NCI-H510A (cell line): ENCODE measurements around the gene VPS29.
A peak's percentile ranks its signal among the peaks of the same experiment; 100 is the strongest.
"Not testable (repeated sequence)": the region's sequence is repeated elsewhere in the genome, so short reads cannot be mapped to it uniquely, and the experiment has no call there.

Experiments used
- DNase-seq: peaks from one replicate; lab custom pipeline; 2025; lab: John Stamatoyannopoulos, UW

Gene VPS29

DNA sequence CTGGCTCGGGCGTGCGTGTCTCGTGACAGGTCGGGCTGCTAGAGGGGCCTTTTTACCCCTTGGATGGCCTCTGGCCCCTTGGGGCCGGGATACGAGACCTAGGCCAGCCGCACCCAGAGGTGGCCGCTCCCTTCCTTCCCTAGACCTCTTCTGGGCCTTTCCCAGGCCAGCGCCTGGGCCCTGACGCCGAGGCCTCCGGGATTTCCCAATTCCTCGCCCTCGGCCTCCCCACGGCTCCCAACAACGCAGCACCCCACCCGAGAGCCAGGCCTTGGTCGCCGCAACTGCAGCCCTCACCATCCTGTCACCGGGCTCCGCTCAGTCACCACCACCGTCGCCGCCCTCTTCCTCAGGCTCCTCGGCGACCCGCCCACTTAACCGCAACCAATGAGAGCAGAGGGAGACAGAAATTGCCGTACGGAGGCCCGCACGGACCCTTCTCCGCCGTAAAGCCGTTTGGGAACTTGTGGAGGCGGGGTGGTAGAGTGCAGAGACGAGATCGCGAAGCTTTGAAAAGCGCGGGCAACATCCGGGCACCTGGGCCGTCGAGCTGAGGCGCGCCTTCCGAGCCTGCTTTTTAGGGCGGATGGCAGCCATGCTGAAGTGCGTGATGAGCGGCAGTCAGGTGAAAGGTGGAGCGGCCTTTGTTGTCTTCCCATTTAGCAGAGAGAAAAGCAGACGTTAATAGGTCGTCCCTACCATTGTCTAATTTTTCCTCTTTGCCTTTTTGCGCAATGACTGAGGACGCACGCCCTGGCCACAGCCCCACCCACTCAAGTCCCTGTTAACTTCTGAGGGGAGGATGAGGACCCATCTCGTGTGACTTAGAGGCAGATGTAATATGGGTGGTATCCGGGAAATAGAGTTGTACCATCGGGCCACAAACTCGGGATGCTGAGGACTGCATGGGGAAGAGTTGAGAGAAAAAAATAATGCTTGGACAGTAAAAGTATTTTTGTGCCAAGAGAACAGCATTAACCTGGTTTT, at the start of gene VPS29, which contains the start of gene RAD9B:
VPS29 (minus strand) TSS at position 360 of the 987 bp plus-strand sequence; CDS start at position 300, 60 bp downstream.
RAD9B (plus strand) TSS at position 580 of the 987 bp plus-strand sequence; CDS start at position 587, 7 bp downstream.
- peak; percentile 97 for DNase-seq

GRCh38 chr12:110550981-110551380, 49.1 kb upstream of the VPS29 start:
- DNase-seq, result no peak

- DNase-seq, result no peak
Observed at GRCh38 chr12:110549716-110550115, 47.8 kb upstream of the VPS29 start.

DNA sequence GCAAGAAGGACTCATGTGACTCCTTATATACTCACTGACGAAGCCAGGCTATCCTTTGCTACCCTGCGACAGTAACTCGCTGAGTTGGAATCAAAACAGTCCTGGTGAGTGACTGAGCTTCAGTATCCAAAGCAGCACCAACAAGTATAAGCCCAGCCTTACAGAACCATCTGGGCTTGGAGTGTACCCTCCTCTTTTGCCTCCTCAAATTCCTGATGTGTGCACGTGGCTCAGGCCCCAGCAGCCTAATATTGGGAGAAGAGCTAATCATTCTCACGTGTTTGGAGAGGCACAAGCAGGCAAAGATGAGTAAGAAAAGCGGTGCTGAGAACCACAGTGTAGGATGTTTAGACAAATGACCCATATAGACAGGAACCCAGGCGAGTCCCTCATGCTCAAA, 46.8 kb upstream of the VPS29 start:
- no peak for DNase-seq

GRCh38 chr12:110547090-110547489, 45.2 kb upstream of the VPS29 start:
- no peak for DNase-seq

- DNase-seq, result no peak
Observed at GRCh38 chr12:110546339-110546738, 44.4 kb upstream of the VPS29 start.

DNA sequence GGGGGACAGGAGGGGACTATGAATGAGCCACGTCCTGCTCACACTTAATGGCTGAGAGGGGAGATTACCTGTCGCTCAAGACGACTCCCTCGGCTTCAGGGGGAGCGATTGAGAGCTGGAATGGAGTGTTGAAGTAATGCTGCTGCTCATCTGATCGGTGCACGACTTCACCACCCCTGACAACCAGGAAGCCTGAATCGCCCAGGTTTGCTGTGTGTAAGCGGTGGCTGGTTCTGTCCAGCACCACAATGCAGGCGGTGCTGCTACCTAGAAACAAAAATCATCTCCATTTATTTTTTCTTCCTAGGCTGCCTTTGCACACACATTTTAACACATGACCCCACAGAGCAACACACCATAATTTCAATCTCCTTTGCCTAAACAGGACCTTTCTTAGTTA, 43.9 kb upstream of the VPS29 start:
- DNase-seq, result no peak

- DNase-seq, result not testable (repeated sequence)
Observed at GRCh38 chr12:110545259-110545658, 43.3 kb upstream of the VPS29 start.

- no peak for DNase-seq
Observed at GRCh38 chr12:110543965-110544364, 42.1 kb upstream of the VPS29 start.

DNA sequence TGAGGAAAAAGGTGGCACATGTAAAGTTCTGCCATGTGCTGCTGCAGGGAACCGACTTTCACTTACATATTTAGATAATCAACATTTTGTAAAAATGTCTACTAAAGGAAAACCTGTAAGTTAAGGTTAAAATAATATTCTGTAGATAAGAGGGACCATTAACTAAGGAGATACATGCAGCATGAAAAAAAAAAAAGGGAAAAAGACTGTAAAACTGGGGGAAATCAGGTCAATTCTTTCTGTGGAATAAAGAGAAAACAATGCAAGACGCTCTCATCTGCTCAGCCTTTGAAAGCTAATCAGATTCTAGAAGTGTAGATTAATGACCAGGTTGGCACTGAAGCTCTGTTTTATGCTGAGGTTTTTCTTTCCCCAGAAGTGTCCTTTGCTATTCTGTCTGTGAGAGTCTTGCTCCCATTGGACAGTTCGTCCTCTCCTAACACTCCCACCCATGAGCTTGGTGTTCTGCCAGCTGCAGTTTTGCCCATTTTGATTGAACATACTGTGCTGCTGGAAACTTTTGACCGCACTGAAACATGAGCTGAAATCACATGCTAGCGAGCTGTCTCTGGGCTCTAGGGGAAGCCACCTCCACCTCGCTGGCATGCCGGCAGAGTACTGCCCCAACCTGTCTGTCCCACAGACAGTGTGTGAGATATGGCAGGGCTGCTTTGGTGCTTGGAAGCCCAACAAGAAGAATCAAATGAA, 41.5 kb upstream of the VPS29 start:
- no peak for DNase-seq

DNA sequence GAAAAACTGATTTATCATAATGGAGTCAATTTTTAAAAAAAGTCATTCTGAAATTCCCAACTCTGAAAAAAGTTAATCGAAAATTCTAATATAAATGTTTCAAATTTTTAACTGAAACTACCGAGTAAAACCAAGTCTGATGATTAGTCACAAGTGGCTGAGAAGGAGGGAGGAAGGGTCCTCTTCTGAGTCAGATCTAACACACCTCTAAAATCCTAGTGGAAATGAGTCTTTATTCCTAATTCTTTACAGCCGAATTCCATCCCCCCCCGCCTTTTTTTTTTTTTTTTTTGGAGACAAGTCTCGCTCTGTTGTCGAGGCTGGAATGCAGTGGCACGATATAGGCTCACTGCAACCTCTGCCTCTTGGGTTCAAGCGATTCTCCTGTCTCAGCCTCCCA, 38.1 kb upstream of the VPS29 start:
- no peak for DNase-seq

DNA sequence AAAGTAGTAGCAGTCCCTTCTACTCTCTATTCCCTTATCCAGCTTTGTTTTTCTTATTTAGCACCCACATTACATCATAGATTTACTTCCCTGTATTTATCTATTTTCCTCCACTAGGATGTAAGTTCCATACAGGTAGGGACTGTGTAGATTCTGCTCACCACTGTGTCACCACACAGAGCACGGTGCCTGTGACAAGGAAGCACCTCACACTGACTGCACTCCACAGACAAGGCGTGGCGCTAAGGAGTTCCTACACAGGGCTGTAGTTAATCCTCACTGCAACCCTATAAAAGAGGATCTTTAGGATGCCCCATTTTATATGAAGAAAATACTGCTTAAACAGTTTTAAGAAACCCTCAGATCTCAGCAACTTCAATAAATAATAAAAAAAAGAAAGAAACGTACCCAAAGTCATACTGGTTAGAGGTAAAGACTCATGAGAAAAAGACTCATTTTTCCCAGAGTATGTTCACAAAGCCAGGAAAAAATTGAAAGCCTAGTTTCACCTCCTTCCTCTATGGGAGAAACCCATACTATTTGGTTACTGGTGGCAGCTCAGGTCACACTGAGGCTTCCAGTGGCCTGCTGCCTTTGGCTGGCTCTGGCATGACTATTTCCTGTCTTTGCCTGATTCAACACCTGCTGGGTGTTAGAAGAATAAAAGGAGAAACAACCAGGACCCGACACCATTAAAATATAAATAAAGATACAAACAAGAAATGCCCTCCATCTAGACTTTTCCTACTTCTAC, 37.1 kb upstream of the VPS29 start:
- no peak for DNase-seq

DNA sequence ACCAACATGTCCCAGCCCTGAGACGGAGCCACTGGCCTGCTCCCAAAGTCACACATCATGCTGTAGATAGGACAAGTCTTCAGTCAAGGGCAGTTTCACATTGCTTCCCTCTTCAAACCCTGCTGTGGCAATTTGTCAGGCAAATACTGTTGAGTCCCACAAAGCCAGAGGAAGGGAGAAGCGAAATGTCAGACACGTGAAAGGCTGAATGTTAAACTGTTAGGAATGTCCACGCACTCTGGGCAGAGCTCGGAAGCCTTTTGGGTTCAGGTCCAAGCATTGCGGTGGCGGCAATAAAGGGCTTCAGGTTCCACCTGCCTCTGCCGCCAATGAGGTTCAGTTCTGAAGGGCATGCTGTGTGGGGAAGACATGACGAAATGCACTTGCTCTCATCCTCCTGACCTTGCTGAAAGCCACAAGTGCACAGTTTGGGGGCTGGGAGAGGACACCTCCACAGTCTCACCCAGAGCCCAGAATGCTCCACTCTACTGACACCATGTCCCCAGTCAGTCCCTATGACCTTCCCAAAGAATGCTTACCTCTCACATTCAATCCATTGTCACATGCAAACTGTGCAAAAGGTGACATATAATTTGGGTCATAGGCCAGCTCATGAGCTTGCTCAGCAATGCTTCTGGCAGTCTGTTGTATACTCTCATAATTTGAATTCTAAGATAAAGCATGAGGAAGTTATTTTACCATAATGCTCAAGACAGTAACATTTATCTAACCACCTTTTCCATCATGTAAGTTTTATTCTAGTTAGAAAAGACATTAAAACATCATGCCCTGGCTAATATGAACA, 35.9 kb upstream of the VPS29 start:
- no peak for DNase-seq

DNA sequence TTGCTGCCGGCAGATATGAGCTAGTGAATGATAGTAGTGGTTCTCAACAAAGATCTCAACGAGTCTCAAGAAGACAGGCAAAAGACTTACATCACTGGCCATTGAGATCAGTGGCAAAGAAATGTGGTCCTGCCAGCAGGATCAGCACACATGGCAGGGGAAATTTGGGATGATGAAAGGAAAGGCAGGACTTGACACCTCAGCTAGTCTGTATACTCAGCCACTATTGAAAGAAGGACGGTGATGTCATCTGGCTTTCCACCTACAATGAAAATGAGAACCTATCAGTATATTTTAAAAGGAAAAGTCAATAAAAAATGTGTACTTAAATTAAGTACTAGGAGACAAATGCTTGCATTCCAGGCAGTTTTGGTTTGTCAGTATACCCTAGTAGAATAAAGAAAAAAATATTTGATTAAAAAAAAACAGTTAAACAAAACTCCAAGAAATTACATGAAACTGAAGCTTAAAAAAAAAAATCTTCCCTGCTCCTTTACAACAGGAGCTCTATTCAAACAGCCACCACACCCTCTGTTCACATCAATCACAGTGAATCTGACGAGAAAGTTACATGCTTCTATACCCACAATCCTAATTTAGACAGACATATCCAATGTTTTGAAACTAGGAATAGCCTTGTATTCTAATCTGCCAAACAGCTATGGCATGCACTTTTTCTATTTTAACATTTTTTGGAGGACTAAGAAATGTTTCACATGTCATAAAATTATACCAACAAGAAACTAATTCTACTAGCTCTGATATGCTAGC, 35.1 kb upstream of the VPS29 start:
- DNase-seq, result no peak

DNA sequence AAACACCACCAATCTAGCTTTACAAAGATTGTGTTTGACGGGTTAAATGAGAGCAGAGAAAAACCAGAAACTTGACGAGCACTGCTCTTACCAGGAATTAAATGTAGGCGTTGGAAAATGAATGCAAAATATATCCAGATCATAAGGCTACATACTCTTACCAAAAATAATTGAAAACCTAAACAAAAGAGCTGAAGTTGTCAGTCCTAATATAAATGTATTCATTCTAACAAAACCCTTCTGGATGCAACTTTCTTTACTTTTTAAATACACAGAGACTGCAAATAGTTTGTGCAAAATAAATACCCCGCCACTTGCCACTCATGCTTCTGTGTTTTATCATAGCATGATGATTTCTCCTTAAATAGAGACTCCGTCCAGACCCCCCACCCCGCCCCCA, 32.9 kb upstream of the VPS29 start:
- DNase-seq, result no peak

- no peak for DNase-seq
Observed at GRCh38 chr12:110533607-110534006, 31.7 kb upstream of the VPS29 start.

DNA sequence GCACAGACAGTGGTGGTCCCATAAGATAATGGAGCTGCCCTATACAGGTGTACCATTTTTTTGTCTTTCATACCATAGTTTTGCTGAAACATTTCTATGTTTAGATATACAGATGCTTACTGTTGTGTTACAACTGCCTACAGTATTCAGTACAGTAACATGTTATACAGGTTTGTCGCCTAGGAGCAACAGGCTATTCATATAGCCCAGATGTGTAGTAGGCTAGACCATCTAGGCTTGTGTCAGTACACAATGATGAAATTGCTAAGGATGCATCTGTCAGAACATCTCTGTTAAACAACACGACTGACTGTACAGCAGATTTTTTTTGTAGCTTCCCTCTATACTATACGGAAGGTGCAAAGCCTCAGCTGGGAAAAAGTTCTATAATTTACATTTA, 30.7 kb upstream of the VPS29 start:
- DNase-seq, result no peak

DNA sequence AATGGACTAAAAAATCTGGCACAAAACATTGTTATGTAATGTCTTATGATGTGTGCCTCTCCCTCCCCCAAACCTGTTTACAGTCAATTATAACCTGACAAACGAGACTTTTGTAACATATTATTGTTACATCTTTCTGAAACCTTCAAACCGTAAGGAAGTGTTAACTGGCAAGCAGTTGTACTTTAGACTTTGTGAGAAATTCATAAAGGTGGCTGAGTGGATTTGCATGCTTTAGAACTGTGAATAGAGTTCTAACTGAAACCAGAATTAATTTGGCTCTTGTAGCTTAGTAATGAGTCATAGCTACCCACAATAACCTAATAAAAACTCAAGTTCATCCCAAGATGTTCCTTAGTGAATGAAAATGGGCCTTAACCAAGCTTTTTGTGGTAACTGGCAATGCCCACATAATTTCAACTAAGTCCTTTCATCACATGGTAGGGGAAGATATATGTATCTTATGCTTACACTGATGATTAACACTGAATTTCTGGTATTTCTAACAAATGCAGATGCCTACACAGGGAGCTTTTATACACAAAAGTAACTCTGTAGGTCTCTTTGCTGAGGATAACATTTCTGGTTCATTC, 29.9 kb upstream of the VPS29 start:
- no peak for DNase-seq

- no peak for DNase-seq
Observed at GRCh38 chr12:110530511-110530910, 28.6 kb upstream of the VPS29 start.

GRCh38 chr12:110528277-110528839, 26.4 kb upstream of the VPS29 start:
- DNase-seq, result no peak
